Fibroblast of pulmonary artery (primary cell): ENCODE measurements around the gene LYPLA2.

Experiments
- DNase-seq: peaks from one replicate; pipeline ENCODE4 v3.0.0-alpha.2; 2010; ENCODE audit warnings: low read depth
- H3K4me3 ChIP-seq: replicated peaks from 2 replicates; pipeline ENCODE4 v1.5.1; 2011; ENCODE audit warnings: low read depth, mild to moderate bottlenecking, control low read depth, low read length, moderate library complexity
- CTCF ChIP-seq: IDR thresholded peaks from 2 replicates; pipeline ENCODE4 v1.5.1; 2011; ENCODE audit warnings: mild to moderate bottlenecking, control low read depth, low read length, inconsistent platforms; ENCODE audit errors: missing control alignments

The LYPLA2 gene

DNA sequence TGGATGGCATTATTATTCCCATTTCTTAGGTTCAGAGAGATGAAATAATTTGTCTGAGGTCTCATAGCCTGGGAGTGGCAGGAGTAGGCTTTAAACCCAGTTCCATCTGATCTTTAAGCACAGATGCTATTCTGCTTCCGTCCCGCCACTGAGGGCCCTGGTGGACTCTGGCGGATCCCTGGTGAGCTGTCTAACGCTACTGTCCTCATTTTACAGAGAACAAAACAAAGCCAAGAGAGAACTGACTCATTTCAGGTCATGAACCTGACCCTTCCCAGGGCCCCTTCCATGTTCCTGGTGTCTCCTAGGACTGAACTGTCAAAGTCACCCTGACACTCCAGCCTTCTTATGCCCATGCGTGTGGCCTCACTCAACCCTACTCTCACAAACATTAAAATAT is 12.7 kb downstream of the LYPLA2 start:
- H3K4me3 ChIP-seq, result no peak overlapping the region
- TF ChIP-seq CTCF, result no peak
- DNase-seq, result no peak

- TF ChIP-seq CTCF, result peak; percentile 22
- no peak for DNase-seq
- H3K4me3 ChIP-seq, result no peak overlapping the region
Measured at GRCh38 chr1:23804183-23804835, 13.4 kb downstream of the LYPLA2 start.

DNA sequence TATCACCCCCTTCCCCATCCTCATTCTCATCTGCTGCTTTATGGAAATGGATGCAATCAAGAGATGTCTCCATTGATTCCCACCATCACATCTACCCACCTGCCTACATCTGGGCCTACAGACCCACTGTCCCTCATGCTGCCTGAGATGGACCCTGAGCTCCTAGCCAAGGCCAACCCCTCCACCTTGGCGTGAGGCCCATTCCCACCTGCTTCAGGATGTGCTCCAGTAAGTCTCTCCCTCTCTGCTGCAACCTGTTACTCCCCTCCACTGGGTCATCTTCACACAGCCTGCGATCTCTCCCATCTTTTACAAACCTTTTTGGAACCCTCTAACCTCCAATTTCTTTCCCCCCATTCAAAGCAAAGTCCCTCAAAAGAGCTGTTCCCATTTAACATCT is 14.1 kb downstream of the LYPLA2 start:
- TF ChIP-seq CTCF, result no peak
- DNase-seq, result no peak
- no peak overlapping the region for H3K4me3 ChIP-seq

DNA sequence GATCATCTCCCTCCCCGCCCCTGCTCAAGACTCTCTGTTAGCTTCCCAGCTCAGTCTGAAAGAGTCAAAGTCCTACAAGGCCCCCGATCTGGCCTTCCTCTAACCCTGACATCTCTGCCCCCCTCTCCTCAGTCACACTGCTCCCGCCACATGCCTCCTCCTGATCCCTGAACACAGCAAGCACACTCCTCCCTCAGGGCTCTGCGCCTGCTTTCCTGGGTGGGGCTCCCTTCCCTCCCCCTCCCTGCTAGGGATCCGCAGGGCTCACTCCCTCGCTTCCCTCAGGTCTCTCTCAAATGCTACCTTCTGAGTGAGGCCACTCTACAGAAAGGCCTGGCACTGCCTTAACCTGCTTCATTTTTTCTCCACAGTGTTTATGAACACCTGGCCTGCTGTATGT is 15.3 kb downstream of the LYPLA2 start:
- DNase-seq, result no peak
- no peak overlapping the region for H3K4me3 ChIP-seq
- no peak for TF ChIP-seq CTCF

DNA sequence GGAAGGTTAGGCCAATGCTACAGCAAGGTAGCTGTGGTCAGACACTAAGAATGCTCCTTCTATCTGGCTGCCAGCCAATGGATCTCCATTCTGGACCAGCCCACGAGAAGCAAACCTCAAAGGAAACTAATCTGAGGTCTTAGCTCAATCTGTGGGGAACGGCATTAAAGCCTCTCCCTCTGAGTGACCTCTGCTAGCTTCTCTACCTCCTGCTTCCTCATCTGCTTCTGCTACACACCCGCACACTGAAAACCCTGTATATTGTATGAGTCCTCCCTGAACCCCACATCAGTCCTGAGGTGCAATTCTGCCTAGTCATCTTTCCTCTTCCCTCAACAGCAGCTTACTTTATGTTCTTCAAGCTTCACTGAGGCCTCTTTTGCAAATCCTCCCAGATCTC is 16.5 kb downstream of the LYPLA2 start:
- no peak overlapping the region for H3K4me3 ChIP-seq
- TF ChIP-seq CTCF, result no peak
- no peak for DNase-seq

- no peak overlapping the region for H3K4me3 ChIP-seq
- peak; percentile 79 for TF ChIP-seq CTCF
- peak; percentile 74 for DNase-seq
Measured at GRCh38 chr1:23809751-23810171, 18.8 kb downstream of the LYPLA2 start.
